Upper lobe of left lung (tissue), 6 donors: Measurements from ENCODE around the gene ARHGAP42. TPM values are rescaled to one million over a fixed set of nuclear protein-coding genes. Genes with fewer than 3 reads are reported as not detected.

Source experiments
- ATAC-seq, 2 donors: fragments of 200-7000 bp; cut with Tn5 transposase; one replicate each; pipeline ENCODE4 v1.9.1; 2022; ENCODE audit warnings: mild to moderate bottlenecking in 2 of 2, moderate library complexity in 2 of 2; ENCODE audit not compliant: low FRiP score in 2 of 2
- DNase-seq, 2 donors: peaks; one replicate each; pipeline ENCODE4 v3.0.0-alpha.2; 2019 to 2020
- H3K27ac ChIP-seq, 4 donors: fragments of 200-600 bp; sonication (generic); one replicate each; pipeline ENCODE4 v1.5.1; 2016 to 2019
- H3K27me3 ChIP-seq, 4 donors: fragments of 200-600 bp; sonication (generic); one replicate each; pipeline ENCODE4 v1.5.1; 2017 to 2019
- H3K36me3 ChIP-seq, 4 donors: fragments of 200-600 bp; sonication (generic); one replicate each; pipeline ENCODE4 v1.5.1; 2016 to 2019
- H3K4me1 ChIP-seq, 4 donors: fragments of 200-600 bp; sonication (generic); one replicate each; pipeline ENCODE4 v1.5.1; 2018 to 2019
- H3K4me3 ChIP-seq, 4 donors: fragments of 200-600 bp; sonication (generic); one replicate each; pipeline ENCODE4 v1.5.1; 2017 to 2019; ENCODE audit warnings: mild to moderate bottlenecking in 2 of 4, moderate library complexity in 1 of 4
- H3K9me3 ChIP-seq, 4 donors: fragments of 200-600 bp; sonication (generic); one replicate each; pipeline ENCODE4 v1.5.1; 2018 to 2019
- CTCF ChIP-seq, 6 experiments: fragments of 450-650 bp in 4 of 6; fragments of 200-600 bp in 2 of 6; sonication (generic) in 2 of 6; IDR thresholded peaks; one replicate each; pipeline ENCODE4 v1.5.1; 2016 to 2019; ENCODE audit warnings: antibody characterized with exemption in 6 of 6
- EP300 ChIP-seq, 4 donors: sonication (generic); formaldehyde crosslinking; IDR thresholded peaks; one replicate each; pipeline ENCODE4 v1.5.1; 2017; ENCODE audit warnings: antibody characterized with exemption in 4 of 4, control low read depth in 2 of 4
- POLR2A ChIP-seq, 4 donors: fragments of 450-650 bp; IDR thresholded peaks; one replicate each; pipeline ENCODE4 v1.5.1; 2016 to 2017; ENCODE audit warnings: antibody characterized with exemption in 4 of 4, mild to moderate bottlenecking in 2 of 4
- POLR2AphosphoS5 ChIP-seq, 2 donors: sonication (generic); formaldehyde crosslinking; IDR thresholded peaks; one replicate each; pipeline ENCODE4 v1.5.1; 2017; ENCODE audit warnings: antibody characterized with exemption in 2 of 2
- WGBS, 2 donors: methylation state at CpG; one replicate each; pipeline ENCODE4 v1.1.5; 2017 to 2018; 5-methylcytosine and 5-hydroxymethylcytosine counted together
- total RNA-seq, 6 donors: library from RNA; depleted of rRNA in 4 of 6; stranded (reverse); fragments of >200 nt in 4 of 6; gene quantifications; one replicate each; pipeline versions ENCODE4 v1.1.0 to v1.2.1, GENCODE V29; 2016 to 2021
- donor health status: DM: no; HTN: no; CAD: no; lungs with moderate emphysema.
- donor health status: DM: no; HTN: yes; CAD: no; lungs with severe emphysema.

ARHGAP42 gene
- total RNA-seq, 6 donors from 2014 or later, result 8.7 to 44.9 (median 23.6) TPM

- ATAC-seq (no peak), DNase-seq (no peak)
- H3K9me3 ChIP-seq, result no peaks in the 10 kb centered on the region
- 56 to 69% methylated on average over 3 of the region's 3 CpGs for WGBS, 2 donors
- no peaks in the 10 kb centered on the region for H3K27me3 ChIP-seq
- no peak overlapping the region for H3K4me3 ChIP-seq
- no peaks in the 10 kb centered on the region for H3K36me3 ChIP-seq
- no peaks in the 10 kb centered on the region for H3K4me1 ChIP-seq
- no peak overlapping the region for H3K27ac ChIP-seq
- no peak for TF ChIP-seq POLR2A (IDR thresholded peaks at IDR 0.05)
- TF ChIP-seq CTCF (IDR thresholded peaks at IDR 0.05), result no peak
- TF ChIP-seq EP300 (IDR thresholded peaks at IDR 0.05), result no peak
- no peak for TF ChIP-seq POLR2AphosphoS5 (IDR thresholded peaks at IDR 0.05)
Observed at GRCh38 chr11:100672498-100673033, 14.5 kb upstream of the ARHGAP42 start.

GRCh38 chr11:100673063-100673462 is 14.0 kb upstream of the ARHGAP42 start:
- no peak for DNase-seq
- Histone ChIP-seq H3K36me3 (no peaks in the 10 kb centered on the region), H3K27ac (no peak overlapping the region), H3K9me3 (no peaks in the 10 kb centered on the region), H3K4me1 (no peaks in the 10 kb centered on the region), H3K27me3 (no peaks in the 10 kb centered on the region), H3K4me3 (no peak overlapping the region)
- 72 to 83% methylated on average over 1 of the region's 1 CpG for WGBS, 2 donors
- ATAC-seq, result no peak
- TF ChIP-seq POLR2AphosphoS5 (IDR thresholded peaks at IDR 0.05) (no peak), EP300 (IDR thresholded peaks at IDR 0.05) (no peak), POLR2A (IDR thresholded peaks at IDR 0.05) (no peak), CTCF (IDR thresholded peaks at IDR 0.05) (no peak)

GRCh38 chr11:100674212-100674611 is 12.9 kb upstream of the ARHGAP42 start:
- Histone ChIP-seq H3K27ac (no peak overlapping the region), H3K9me3 (no peaks in the 10 kb centered on the region), H3K27me3 (no peaks in the 10 kb centered on the region), H3K4me1 (no peaks in the 10 kb centered on the region), H3K4me3 (no peak overlapping the region), H3K36me3 (no peaks in the 10 kb centered on the region)
- 92 to 95% methylated on average over 7 of the region's 7 CpGs for WGBS, 2 donors
- TF ChIP-seq CTCF (IDR thresholded peaks at IDR 0.05) (no peak), POLR2AphosphoS5 (IDR thresholded peaks at IDR 0.05) (no peak), EP300 (IDR thresholded peaks at IDR 0.05) (no peak), POLR2A (IDR thresholded peaks at IDR 0.05) (no peak)
- DNase-seq, result no peak
- no peak for ATAC-seq

- Histone ChIP-seq H3K27me3 (no peaks in the 10 kb centered on the region), H3K4me1 (no peaks in the 10 kb centered on the region), H3K9me3 (no peaks in the 10 kb centered on the region), H3K4me3 (no peak overlapping the region), H3K27ac (no peak overlapping the region), H3K36me3 (no peaks in the 10 kb centered on the region)
- no peak for DNase-seq
- no peak for TF ChIP-seq EP300 (IDR thresholded peaks at IDR 0.05)
- TF ChIP-seq POLR2AphosphoS5 (IDR thresholded peaks at IDR 0.05), result no peak
- TF ChIP-seq CTCF (IDR thresholded peaks at IDR 0.05), result no peak
- no peak for TF ChIP-seq POLR2A (IDR thresholded peaks at IDR 0.05)
- ATAC-seq, result no peak
- WGBS, 2 donors, result 78 to 79% methylated on average over 4 of the region's 4 CpGs
Observed at GRCh38 chr11:100675115-100675650, 11.9 kb upstream of the ARHGAP42 start.

- no peak for ATAC-seq
- no peaks in the 10 kb centered on the region for H3K27me3 ChIP-seq
- H3K36me3 ChIP-seq, result no peaks in the 10 kb centered on the region
- H3K4me1 ChIP-seq, result peaks cover 0 to 3% (median 1%) of the 10 kb centered on the region in 4 donors
- H3K27ac ChIP-seq, result no peak overlapping the region
- DNase-seq, result no peak
- H3K9me3 ChIP-seq, result no peaks in the 10 kb centered on the region
- TF ChIP-seq POLR2A (IDR thresholded peaks at IDR 0.05), result no peak
- TF ChIP-seq EP300 (IDR thresholded peaks at IDR 0.05), result no peak
- no peak overlapping the region for H3K4me3 ChIP-seq
- WGBS, 2 donors, result 88 to 90% methylated on average over 4 of the region's 4 CpGs
Observed at GRCh38 chr11:100676901-100677300, 10.2 kb upstream of the ARHGAP42 start.
